GM18909 (cell line): ENCODE measurements around the gene C1orf159.

Source experiments
- ATAC-seq: cut with Tn5 transposase; IDR thresholded peaks from one replicate; pipeline ENCODE4 v1.9.1; 2021; ENCODE audit warnings: mild to moderate bottlenecking; ENCODE audit not compliant: unreplicated experiment, poor library complexity

Gene C1orf159

GRCh38 chr1:1132956-1133750, 17.3 kb upstream of the C1orf159 start:
- ATAC-seq: no peak

DNA sequence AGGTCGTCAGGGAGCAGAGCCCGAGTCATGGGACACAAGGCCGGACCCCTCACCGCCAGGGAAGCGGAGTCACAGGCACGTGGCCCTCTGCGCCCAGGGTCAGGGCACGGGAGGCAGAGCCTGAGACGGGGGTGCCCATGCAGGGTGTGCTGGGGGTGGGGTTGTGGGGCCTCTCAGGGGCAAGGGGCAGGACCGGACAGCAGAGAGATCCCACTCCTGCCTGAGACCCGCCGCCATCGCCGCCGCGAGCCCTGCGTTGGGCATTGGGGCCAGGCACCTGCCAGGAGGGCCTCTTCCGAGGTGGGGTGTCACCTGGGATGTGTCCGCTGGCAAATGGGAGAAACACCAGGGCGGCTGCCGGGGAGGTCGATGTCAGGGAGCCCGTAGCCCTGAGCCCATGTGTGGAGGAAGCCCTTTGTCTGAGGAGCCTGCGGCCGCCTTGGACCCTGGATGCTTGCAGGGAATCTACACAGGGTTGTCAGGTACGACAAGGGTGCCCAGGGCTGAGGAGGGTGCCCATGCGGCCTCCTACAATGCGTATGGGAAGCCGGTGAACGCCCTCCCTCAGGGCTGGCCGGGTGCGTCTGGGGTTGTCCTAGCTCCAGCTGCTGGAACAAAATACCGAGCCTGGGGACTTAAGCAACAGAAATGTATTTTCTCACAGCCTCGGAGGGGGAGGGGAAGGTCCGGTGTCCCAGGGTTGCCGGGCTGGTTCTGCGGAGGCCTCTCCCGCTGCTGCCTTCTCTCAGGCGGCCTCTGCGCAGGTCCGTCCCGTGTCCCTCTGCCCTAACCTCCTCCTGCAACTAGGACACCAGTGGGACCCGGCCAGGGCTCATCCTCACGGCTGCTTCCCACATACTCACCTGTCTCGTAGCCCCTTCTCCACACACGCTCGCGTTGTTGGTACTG, 16.4 kb upstream of the C1orf159 start:
- no peak for ATAC-seq

GRCh38 chr1:1130206-1131120, 14.6 kb upstream of the C1orf159 start:
- no peak for ATAC-seq

- no peak for ATAC-seq
Observed at GRCh38 chr1:1129381-1129821, 13.5 kb upstream of the C1orf159 start.

- ATAC-seq: no peak
Observed at GRCh38 chr1:1128454-1129139, 12.7 kb upstream of the C1orf159 start.

DNA sequence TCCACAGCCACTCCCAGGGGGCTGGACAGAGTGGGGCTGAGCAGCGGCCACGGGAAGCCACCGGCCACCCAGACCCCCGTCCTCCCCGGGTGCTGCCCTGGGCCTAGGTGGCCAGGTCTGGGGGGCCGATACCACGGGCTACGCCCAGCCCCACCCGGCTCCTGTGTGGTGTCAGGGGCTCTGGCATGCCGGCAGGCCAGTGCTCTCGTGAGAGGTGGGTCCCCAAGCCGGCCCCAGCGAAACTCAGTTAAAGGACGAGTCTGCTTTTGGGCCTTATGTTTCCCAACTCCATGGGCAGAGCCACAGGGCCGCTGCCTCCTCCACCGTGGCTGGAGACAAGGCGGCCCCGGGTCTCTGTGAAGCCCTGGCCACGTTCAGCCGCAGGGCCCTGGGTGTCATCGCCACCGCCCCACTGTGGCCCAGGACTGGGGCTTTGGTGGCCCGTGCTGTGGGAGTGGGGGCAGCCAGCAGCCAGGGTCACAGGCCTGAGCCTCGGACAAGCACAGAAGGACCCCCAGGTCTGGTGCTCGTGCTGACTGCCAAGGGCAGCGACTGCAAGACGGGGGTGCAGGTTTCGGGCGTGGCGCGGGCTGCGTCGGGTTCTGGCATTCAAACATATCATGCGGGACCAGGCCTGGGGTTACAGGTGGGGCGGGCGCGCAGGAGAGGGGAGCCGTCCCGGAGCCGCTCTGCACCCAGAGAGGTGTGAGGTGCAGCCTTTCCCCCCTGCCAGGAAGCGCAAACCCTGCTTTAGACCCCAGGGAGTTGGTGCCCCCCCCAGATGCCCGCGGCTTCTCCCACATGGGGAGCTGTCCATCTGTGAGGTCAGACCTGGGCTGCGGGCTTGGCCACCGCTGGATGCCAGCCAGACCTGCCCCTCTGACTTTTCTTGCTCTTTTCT, 11.9 kb upstream of the C1orf159 start:
- no peak for ATAC-seq

DNA sequence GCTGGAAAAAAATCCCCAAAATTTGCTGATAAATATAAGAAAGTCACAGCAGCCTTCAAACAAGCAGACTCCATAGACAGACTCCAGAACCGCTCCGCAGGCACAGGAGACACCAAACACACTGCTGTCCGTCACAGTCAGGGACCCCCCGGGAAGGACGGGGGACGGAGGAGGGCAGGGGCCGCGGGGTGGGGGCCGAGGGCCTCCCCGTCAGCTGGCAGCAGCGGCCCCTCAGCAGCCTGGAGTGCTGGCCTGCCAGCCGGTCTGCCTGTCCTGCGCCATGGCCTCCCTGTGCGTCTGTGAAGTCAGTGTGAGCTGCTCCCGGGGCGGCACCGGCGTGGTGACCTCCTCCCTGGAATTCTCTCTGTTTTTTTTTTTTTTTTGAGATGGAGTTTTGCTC, 10.1 kb upstream of the C1orf159 start:
- ATAC-seq: no peak

GRCh38 chr1:1124786-1125642, 9.1 kb upstream of the C1orf159 start:
- ATAC-seq: no peak

DNA sequence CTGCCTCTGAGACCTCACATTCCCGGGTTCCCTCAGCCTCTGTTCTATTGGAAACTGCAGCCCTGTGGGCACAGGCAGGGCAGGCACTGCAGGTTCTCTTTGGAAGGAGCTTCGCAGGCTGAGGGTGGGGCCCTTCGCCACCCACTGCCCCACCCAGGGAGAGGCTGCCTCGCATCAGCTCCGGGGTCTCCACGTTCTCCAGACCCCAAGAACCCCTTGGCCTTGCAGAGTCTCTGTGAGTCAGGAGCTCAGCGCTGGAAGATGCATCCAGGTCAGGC, 8.6 kb upstream of the C1orf159 start:
- ATAC-seq: no peak

- no peak for ATAC-seq
Observed at GRCh38 chr1:1123581-1124507, 8.0 kb upstream of the C1orf159 start.

- no peak for ATAC-seq
Observed at GRCh38 chr1:1122981-1123480, 7.1 kb upstream of the C1orf159 start.

DNA sequence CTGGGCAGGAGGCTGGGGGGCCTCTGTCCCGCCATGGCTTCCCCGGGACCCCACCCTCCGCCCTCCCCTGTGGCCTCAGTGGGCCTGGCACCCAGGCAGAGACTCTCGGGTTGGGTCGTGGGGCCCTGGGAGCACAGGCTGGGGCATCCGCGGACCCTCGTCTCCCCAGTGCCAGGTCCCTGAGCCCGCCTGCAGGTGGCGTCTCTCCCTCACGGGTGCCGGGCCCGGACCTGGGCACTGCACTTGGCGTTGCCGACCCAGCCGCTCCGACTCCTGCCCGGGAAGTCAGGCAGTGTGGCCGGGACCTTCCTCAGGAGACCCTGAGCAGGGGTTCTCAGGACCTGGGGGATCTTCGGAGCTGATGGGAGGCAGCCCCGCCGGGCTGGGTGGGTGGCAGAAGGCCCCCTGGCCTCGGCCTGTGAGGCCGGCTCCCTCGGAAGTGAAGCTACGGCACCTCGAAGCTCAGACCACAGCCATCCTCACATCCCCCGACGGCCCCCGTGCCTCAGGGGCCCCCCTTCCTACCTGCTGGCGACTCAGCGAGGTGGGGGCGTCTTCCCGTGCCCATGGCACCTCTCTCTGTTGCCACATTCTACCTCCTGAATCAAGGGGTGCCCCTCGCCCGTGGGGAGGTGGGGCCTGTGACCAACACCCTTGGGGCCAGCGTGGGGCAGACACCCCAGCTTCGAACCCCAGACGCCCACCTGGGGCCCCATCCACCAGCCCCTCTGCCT, 6.4 kb upstream of the C1orf159 start:
- ATAC-seq: peak; percentile 58

GRCh38 chr1:1121611-1122077, 5.8 kb upstream of the C1orf159 start:
- ATAC-seq: no peak

DNA sequence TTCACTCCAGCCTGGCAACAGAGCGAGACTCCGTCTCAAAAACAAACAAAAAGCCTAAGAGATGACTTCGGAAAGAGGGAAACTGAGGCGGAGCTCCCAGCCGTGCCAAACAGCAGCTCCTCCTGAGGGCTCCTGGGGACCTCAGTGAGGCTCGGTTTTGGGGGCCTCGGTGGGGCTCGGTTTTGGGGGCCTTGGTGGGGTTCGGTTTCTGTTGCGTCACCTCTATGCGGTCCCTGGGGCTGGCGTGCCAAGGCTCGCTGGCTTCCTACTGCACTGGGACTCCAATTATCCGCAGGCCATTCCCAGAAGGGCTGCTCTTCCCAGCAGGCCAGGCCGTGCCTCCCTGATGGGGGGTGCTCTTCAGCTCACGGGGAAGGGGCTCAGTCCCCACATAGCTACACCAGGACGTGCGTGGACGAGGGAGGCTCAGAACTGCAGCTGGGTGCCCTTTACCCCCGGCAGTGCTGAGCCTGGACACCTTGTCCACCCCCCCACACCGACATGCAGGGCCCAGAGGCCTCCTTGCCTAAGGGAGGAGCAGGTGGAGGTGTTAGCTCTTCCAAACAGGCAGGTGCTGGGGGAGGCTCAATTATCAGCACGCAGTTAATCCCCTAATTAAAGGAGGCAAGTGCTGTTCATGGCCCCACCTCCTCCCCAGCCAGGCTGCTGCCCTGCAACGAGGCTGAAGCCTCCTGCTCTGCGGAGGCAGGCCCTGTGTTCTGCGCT, 5.1 kb upstream of the C1orf159 start:
- ATAC-seq: no peak

- ATAC-seq: no peak
Observed at GRCh38 chr1:1120096-1120495, 4.2 kb upstream of the C1orf159 start.
